LNCAP (cell line): ENCODE results near the gene FAM89A.

ENCODE experiments used
- TF ChIP-seq, protein P1 (sequence below): fragments of 450-650 bp; IDR thresholded peaks from 2 replicates; pipeline ENCODE4 v1.5.1; 2017; ENCODE audit warnings: mild to moderate bottlenecking

The FAM89A gene

DNA sequence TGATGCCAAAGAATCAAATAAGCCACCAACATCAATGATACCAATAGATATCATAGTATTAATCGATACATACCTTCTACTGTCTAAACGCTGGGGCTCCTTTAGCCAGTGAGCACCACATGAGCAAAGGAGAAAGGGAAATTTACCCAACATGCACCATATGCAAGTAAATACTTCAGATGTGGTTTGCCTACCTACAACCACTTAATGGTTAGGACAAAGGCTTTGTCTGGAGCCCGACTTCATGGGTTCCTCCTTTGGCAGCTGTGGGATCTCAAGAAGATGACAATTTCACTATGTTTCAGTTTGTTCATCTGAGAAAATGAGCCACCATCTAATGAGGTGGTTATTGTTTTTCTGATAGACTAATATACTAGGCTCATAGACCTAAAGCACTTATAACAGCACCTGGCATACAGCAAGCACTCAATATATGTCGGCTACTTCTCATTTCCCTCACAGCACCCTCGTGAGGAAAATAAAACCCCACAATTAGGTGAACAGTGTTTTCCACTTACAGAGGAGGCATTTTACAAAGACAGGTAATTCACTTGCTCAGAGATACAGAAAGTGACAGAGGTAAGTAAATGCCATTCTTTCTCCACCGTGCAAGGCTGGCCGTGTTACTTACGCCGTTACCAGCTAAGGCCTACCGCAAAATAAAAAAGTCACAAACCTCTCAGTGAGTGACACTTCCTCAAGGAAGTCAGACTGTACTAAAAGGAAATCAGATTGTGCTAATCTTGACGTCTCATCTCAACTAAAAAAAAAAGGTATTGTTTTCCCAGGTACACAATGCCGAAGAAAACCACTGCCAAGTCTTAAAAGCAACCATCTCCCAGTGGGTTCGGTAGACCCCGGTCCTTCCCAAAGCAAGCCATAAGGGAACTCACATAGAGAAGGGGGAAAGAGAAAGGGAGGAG, 63.0 kb downstream of the FAM89A start:
- TF ChIP-seq, protein P1, sequence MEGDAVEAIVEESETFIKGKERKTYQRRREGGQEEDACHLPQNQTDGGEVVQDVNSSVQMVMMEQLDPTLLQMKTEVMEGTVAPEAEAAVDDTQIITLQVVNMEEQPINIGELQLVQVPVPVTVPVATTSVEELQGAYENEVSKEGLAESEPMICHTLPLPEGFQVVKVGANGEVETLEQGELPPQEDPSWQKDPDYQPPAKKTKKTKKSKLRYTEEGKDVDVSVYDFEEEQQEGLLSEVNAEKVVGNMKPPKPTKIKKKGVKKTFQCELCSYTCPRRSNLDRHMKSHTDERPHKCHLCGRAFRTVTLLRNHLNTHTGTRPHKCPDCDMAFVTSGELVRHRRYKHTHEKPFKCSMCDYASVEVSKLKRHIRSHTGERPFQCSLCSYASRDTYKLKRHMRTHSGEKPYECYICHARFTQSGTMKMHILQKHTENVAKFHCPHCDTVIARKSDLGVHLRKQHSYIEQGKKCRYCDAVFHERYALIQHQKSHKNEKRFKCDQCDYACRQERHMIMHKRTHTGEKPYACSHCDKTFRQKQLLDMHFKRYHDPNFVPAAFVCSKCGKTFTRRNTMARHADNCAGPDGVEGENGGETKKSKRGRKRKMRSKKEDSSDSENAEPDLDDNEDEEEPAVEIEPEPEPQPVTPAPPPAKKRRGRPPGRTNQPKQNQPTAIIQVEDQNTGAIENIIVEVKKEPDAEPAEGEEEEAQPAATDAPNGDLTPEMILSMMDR = no peak

DNA sequence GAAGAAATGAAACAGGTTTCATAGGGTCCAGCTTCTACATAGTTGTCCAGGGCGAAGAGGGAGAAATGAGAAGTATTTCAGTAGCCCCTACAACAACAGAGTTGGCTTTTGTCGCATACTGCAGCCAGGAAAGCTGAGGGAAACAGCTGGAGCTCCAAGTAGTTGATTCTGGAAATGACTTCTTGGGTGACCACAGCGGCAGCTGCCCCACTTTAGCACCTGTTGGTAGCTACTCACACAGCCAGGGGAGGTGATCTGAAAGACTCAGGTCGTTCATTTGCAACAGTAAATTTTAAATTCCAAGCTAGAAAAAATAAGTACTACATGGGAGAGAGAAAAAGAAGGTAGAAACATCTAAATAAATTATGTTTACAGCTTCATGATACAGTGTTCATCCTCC, 63.7 kb downstream of the FAM89A start:
- TF ChIP-seq, protein P1 = no peak

DNA sequence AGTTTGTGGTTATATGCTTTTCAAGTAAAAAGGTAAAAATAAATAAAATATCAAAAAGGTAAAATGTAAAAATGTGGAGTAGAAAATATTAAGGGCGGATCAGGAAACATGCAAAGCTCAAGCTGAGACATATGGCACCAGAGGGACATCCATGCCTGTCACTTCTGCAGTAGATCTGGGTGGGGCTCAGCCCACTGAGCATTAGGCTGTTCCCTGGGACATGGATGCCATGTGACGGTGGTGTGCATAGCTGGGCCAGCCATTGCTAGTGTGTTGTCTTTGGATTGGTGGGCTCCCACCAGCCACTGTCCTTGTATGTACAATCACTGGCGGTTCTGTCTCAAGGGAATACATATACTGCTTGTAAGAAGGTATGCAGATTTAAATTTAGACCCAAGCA, 64.4 kb downstream of the FAM89A start:
- TF ChIP-seq, protein P1 = no peak

DNA sequence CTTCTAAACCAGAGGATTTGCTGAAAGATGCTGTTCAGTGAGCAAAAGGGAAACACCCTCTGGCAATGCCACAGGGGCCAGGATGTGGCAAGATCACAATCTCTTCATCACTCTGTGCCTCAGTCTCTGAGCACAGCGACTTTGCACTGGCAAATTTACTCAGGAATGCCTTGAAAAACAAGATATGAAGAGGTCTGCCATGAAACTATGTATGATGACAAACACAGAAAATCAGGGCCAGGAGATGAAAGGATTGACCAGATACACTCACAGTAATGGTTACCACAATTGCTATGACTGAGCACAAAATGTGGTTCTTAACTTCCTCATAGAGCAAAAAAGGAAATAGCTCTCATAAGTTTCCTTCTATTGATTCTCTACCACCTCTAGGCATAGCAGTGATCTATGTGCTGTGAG, 67.2 kb downstream of the FAM89A start:
- TF ChIP-seq, protein P1 = no peak

DNA sequence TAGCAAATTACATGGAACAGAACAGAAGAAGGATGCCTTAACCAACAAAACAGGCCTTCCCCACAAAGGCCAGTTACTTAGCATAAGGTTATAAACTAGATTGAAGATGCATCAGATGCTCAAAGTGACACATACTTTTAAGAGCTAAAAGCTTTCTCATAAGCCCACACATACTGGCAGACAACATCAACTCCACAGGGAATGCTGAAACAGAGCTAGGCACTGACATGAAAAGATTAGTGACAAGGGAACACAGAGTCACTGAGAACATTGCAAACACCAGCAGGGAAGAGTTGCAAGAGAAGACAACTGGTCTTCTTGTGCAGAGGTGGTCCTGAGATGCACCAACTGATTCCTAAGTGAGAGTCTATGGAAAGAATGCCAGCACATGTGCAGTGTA, 68.3 kb downstream of the FAM89A start:
- TF ChIP-seq, protein P1 = no peak

DNA sequence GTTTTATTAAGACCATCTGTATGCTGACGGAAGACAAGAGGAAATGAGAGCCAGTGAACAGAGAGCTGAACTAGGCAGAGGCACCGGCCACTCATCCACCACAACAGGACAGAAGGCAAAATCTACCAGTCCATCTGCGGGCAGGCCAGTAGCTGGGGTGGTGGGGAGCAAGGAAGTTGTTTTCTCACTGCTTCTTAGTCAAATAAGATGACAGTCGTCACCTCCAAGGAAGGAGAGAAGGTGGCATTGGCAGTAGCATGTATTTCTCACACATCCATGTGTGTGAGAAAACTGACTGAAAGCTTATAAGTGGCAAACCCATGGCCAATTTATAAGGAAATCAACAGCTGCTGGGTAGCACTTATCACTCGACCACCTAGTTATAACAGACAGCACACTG, 69.6 kb downstream of the FAM89A start:
- TF ChIP-seq, protein P1 = no peak
